GM21381 (cell line): ENCODE results near the gene CHN2.

Source experiments
- ATAC-seq: cut with Tn5 transposase; IDR thresholded peaks from one replicate; pipeline ENCODE4 v1.9.1; 2021; ENCODE audit warnings: mild to moderate bottlenecking, moderate library complexity; ENCODE audit not compliant: unreplicated experiment

Gene CHN2

DNA sequence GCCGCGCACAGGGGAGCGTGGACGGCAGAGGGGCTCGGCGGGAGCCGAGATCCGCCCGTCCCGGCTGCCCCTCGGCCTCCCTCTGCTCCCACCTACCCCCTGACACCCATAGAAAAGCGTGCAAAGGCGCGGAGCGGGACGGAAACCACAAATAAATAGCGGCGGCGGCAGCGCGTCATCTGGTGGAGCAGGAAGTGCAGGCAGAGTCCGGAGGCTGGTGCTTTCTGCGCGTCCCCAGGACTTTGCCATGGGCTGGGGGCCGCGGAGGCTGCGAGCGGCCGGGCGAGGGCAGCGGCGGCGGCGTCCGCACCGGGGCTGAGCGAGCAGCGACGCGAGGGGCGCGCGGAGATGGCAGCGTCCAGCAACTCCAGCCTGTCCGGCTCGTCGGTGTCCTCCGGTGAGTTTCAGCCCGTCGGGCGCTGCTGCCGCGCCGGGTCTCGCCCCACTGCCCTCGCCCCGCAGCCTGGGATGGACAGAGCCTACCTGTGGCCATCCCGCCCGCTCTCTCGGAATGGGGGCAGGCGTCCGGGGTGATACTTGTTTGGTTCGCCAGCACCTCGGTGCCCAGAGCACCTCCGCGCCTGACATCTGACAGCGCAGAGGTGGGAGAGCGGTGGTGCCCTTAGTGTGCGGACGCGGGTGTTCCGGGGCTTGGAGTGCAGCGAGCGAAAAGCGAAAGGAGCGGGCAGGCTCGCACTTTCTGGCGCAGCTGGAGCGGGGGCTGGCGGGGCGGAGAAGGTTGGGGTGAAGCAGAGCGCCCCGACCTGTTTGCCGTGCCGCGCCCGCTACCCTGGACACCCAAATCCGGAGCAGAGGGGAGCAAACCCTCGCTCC lies at the start of gene CHN2:
Gene CHN2, plus strand, starts transcription at position 182 of the 834 bp plus-strand sequence.
- peak; percentile 54 for ATAC-seq

GRCh38 chr7:29145553-29146056 lies 49.0 kb upstream of the CHN2 start:
- no peak for ATAC-seq

GRCh38 chr7:29146057-29146706 lies 48.4 kb upstream of the CHN2 start, which contains the start of gene CPVL:
Gene CPVL (minus strand): TSS chr7:29146537. CDS start chr7:29121061, 25,476 bp downstream.
- ATAC-seq = no peak

- ATAC-seq = no peak
Observed at GRCh38 chr7:29146888-29147609, 47.5 kb upstream of the CHN2 start.

- ATAC-seq = no peak
Observed at GRCh38 chr7:29147821-29148220, 46.8 kb upstream of the CHN2 start.

- no peak for ATAC-seq
Observed at GRCh38 chr7:29149036-29149435, 45.5 kb upstream of the CHN2 start.

- no peak for ATAC-seq
Observed at GRCh38 chr7:29150856-29151255, 43.7 kb upstream of the CHN2 start.

DNA sequence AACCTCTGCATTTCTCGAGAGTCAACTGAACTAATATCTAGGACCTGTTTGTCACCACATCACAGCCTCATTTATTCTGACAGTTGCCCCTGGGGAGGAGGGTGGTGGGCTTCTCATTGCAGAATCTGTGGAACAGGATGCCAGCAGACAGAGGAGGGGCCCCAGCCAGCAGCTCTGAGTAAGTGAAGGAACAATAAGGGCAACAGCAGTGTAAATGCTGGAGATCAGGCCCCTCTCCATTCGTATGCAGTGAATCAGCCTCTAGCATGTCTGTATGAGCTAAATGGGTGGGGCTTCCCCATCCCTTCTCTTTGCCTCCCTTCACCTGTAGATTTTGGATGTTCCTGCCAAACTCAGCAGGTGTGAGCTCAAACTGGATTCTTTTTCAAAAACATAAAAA lies 40.5 kb upstream of the CHN2 start:
- ATAC-seq = no peak

DNA sequence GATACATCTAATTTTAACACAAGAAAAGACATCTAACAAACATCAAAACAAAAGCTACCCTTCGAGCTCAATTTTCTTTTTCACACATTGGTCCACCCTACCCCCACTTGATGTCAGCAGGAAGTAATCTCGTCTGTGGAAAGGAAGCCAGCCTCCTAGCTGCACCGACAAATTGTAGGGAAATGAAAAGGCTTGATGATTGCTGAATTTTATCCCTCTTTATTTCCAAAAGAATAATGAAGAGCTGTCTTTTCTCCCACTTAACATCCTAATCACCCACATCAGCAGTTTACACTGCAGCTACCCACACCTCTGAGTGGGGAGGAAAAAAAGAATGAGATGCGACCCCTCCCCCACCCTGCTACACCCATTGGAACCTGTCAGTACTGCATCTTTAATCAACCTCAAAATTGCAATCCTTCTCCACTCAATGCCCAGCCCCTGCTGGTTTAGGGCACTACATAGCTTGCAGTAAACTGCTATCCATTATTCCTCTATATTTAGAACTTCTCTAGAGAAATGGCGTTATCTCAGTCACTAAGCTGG lies 37.6 kb upstream of the CHN2 start:
- no peak for ATAC-seq

GRCh38 chr7:29158795-29159423 lies 35.7 kb upstream of the CHN2 start:
- ATAC-seq = no peak

GRCh38 chr7:29160080-29160479 lies 34.5 kb upstream of the CHN2 start:
- no peak for ATAC-seq

DNA sequence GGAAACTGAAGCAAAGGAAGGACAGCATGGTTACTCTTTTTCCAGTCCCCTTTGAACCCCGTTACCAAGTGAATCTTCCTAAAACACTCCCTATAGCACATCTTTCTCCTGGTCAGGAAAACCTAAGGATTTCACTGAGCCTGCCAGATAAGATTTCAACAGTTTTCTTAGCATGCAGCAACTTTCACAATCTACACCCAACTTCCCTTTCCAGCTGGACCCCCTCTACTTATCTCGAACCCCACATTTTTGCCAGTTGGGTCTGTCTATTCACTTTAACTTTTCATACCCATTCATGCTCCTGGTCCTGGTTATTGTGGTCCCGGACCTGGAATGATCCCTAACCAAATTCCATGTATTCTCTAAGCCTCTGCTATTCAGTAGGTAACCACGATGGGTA lies 33.3 kb upstream of the CHN2 start:
- ATAC-seq = no peak

- ATAC-seq = no peak
Observed at GRCh38 chr7:29162577-29162976, 32.0 kb upstream of the CHN2 start.

GRCh38 chr7:29163854-29164253 lies 30.7 kb upstream of the CHN2 start:
- no peak for ATAC-seq

GRCh38 chr7:29167721-29168120 lies 26.9 kb upstream of the CHN2 start:
- ATAC-seq = no peak

DNA sequence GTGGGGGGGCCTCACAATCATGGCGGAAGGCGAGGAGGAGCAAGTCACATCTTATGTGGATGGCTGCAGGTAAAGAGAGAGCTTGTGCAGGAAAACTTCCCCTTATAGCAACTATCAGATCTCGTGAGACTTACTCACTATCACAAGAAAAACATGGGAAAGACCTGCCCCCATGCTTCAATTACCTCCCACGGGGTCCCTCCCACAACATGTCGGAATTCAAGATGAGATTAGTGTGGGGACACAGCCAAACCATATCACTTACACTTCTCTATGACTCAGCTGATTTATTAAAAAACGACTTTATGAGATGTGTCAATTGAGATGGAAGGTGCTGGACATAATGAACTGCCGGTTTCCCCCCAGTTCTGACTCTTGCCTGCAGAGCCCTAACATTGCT lies 23.8 kb upstream of the CHN2 start:
- no peak for ATAC-seq

- no peak for ATAC-seq
Observed at GRCh38 chr7:29173458-29173857, 21.1 kb upstream of the CHN2 start.

DNA sequence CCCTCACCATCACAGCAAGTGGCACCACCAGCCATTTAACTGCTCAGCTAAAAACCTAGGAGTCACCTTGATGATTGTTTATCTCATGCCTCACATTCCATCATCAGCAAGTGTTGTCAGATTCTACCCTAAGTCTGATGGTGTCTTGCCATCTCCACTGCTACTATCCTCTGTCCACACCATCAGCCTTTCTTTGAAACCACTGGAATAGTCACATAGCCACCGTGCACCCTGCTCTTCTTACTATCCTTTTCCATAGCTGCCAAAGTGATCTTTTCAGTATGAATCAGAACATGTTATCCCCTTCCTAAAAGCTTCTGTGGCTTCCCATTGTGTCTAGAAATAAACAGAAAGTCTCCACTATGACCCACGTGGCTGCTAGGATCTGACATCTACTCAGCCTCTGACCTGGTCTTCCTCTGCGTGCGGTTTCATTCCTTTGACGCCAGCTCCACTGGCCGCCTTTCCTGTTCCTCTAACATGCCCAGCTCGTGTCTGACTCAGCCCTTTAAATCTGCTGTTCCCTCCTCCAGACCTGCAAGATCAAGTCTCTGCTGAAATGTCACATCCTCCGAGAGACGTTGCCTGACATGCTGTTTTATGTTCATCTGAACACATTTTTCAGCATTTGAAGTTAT lies 16.5 kb upstream of the CHN2 start:
- no peak for ATAC-seq

DNA sequence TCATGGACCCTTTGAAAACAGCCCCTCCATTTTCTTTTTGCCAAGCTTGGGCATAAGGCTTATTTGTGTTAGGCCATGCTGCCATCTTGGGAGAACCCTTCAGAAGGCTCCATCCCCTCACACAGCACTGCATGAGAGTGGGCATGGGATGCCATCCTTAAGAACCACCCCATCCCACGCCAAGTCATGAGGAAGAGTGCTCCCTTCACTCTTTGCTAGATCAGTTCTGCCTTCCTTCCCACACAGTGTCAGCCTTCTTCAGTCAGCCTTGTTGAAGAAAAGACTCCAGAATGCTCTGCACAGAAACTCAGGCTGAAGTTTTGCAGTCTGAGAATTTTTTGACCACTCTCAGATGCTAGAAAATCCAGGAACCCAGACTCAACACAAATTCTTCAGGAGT lies 15.5 kb upstream of the CHN2 start:
- ATAC-seq = no peak

DNA sequence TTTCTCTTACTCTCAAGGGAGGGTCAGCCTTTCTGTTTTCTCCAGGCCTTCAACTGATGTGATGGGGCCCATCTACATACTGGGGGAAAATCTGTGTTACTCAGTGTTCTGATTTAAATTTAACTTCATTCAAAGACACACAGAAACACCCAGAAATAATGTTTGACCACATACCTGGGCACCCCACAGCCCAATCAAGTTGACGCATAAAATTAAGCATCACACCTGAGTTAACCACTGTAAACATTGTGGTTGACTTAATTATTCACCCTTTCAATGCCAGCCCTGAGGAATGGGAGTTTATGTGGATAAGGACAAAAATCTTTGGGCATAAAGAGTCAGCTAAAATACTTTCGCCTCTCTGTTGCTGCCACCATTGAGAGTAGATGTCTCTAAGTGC lies 10.0 kb upstream of the CHN2 start:
- no peak for ATAC-seq
